ENCODE results near the gene SSH2. TPM values are rescaled to one million over a fixed set of nuclear protein-coding genes. Genes with fewer than 3 reads are reported as not detected.

The SSH2 gene
- total and polyA plus RNA-seq, 4 donors: 7.5 to 14.1 (median 11.2) TPM

GRCh38 chr17:29608986-29609385, 321.0 kb downstream of the SSH2 start (continued):
- TF ChIP-seq YY1 (IDR thresholded peaks at IDR 0.05) (no peak), FOXA1 (IDR thresholded peaks at IDR 0.05) (no peak)

GRCh38 chr17:29607557-29608195, 322.4 kb downstream of the SSH2 start:
- TF ChIP-seq YY1 (IDR thresholded peaks at IDR 0.05) (no peak), FOXA1 (IDR thresholded peaks at IDR 0.05) (no peak), HNF4A (conservative IDR thresholded peaks at IDR 0.05) (no peak), EGR1 (IDR thresholded peaks at IDR 0.05; ENCODE audit: low read depth in 2 of 2) (no peak), GABPA (IDR thresholded peaks at IDR 0.05 in 1 of 2, conservative IDR thresholded peaks at IDR 0.05 in 1 of 2) (no peak), SP1 (IDR thresholded peaks at IDR 0.05) (no peak), HNF4G (IDR thresholded peaks at IDR 0.05) (no peak), NR2F2 (IDR thresholded peaks at IDR 0.05) (no peak)
- TF ChIP-seq, protein P1, sequence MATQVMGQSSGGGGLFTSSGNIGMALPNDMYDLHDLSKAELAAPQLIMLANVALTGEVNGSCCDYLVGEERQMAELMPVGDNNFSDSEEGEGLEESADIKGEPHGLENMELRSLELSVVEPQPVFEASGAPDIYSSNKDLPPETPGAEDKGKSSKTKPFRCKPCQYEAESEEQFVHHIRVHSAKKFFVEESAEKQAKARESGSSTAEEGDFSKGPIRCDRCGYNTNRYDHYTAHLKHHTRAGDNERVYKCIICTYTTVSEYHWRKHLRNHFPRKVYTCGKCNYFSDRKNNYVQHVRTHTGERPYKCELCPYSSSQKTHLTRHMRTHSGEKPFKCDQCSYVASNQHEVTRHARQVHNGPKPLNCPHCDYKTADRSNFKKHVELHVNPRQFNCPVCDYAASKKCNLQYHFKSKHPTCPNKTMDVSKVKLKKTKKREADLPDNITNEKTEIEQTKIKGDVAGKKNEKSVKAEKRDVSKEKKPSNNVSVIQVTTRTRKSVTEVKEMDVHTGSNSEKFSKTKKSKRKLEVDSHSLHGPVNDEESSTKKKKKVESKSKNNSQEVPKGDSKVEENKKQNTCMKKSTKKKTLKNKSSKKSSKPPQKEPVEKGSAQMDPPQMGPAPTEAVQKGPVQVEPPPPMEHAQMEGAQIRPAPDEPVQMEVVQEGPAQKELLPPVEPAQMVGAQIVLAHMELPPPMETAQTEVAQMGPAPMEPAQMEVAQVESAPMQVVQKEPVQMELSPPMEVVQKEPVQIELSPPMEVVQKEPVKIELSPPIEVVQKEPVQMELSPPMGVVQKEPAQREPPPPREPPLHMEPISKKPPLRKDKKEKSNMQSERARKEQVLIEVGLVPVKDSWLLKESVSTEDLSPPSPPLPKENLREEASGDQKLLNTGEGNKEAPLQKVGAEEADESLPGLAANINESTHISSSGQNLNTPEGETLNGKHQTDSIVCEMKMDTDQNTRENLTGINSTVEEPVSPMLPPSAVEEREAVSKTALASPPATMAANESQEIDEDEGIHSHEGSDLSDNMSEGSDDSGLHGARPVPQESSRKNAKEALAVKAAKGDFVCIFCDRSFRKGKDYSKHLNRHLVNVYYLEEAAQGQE (IDR thresholded peaks at IDR 0.05): no peak
- Histone ChIP-seq H3K4me3 (ENCODE audit: low read depth in 1 of 3, low read length in 3 of 3) (no peak overlapping the region), H3K9me3 (ENCODE audit: control insufficient read depth in 4 of 4, low read length in 3 of 4) (no peaks in the 10 kb centered on the region), H3K9ac (ENCODE audit: low read depth in 1 of 2, low read length in 2 of 2) (no peak overlapping the region), H3K36me3 (ENCODE audit: control insufficient read depth in 4 of 4, insufficient read depth in 3 of 4, low read depth in 1 of 4, low read length in 3 of 4) (no peaks in the 10 kb centered on the region), H3K4me1 (ENCODE audit: control insufficient read depth in 4 of 4, insufficient read depth in 4 of 4, low read length in 3 of 4) (no peaks in the 10 kb centered on the region), H3K27me3 (ENCODE audit: control insufficient read depth in 4 of 4, insufficient read depth in 4 of 4, low read length in 3 of 4) (no peaks in the 10 kb centered on the region), H3K27ac (ENCODE audit: low read depth in 1 of 2, low read length in 2 of 2) (no peak overlapping the region)
- no peak for DNase-seq (ENCODE audit: low spot score)
- WGBS: 90% methylated on average over 29 of the region's 29 CpGs

DNA sequence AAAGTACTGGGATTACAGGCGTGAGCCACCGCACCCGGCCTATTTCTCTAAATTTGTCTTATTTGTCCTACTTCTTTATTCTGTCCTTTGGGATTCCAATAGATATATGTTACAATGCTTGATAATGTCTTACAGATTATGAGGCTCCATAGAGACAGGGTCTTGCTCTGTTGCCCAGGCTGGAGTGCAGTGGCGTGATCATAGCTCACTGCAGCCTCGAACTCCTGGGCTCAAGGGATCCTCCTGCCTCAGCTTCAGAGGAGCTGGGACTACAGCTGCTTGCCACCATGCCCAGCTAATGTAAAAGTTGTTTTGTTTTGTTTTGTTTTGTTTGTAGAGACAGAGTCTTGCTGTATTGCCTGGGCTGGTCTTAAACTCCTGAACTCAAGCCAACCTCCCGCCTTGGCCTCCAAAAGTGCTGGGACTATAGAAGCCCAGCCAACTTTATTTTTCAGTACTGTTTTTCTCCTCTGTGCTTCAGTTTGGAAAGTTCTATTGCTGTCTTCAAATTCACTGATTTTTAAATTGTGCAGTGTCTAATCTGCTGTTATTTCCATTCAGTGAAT, 326.8 kb downstream of the SSH2 start:
- H3K9ac ChIP-seq (ENCODE audit: low read depth in 1 of 2, low read length in 2 of 2): no peak overlapping the region
- 95% methylated on average over 6 of the region's 6 CpGs for WGBS
- H3K27ac ChIP-seq (ENCODE audit: low read depth in 1 of 2, low read length in 2 of 2): no peak overlapping the region
- H3K36me3 ChIP-seq (ENCODE audit: control insufficient read depth in 4 of 4, insufficient read depth in 3 of 4, low read depth in 1 of 4, low read length in 3 of 4): no peaks in the 10 kb centered on the region
- no peaks in the 10 kb centered on the region for H3K27me3 ChIP-seq (ENCODE audit: control insufficient read depth in 4 of 4, insufficient read depth in 4 of 4, low read length in 3 of 4)
- no peak overlapping the region for H3K4me3 ChIP-seq (ENCODE audit: low read depth in 1 of 3, low read length in 3 of 3)
- H3K9me3 ChIP-seq (ENCODE audit: control insufficient read depth in 4 of 4, low read length in 3 of 4): no peaks in the 10 kb centered on the region
- DNase-seq (ENCODE audit: low spot score): no peak
- TF ChIP-seq JUND (IDR thresholded peaks at IDR 0.05): no peak
- no peak for TF ChIP-seq SP1 (IDR thresholded peaks at IDR 0.05)
- TF ChIP-seq EGR1 (IDR thresholded peaks at IDR 0.05; ENCODE audit: low read depth in 2 of 2): no peak
- TF ChIP-seq NR2F2 (IDR thresholded peaks at IDR 0.05): no peak
- TF ChIP-seq HNF4A (conservative IDR thresholded peaks at IDR 0.05): no peak
- TF ChIP-seq FOXA2 (IDR thresholded peaks at IDR 0.05): no peak
- TF ChIP-seq FOXA1 (IDR thresholded peaks at IDR 0.05): no peak
- no peak for TF ChIP-seq GABPA (IDR thresholded peaks at IDR 0.05 in 1 of 2, conservative IDR thresholded peaks at IDR 0.05 in 1 of 2)
- TF ChIP-seq CTCF (IDR thresholded peaks at IDR 0.05; ENCODE audit: low read depth, low read length, missing input control): no peak
- no peak for TF ChIP-seq MAX (IDR thresholded peaks at IDR 0.05)
- TF ChIP-seq HNF4G (IDR thresholded peaks at IDR 0.05): no peak
- TF ChIP-seq, protein P2, sequence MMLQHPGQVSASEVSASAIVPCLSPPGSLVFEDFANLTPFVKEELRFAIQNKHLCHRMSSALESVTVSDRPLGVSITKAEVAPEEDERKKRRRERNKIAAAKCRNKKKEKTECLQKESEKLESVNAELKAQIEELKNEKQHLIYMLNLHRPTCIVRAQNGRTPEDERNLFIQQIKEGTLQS (IDR thresholded peaks at IDR 0.05): no peak
- no peak for TF ChIP-seq RAD21 (IDR thresholded peaks at IDR 0.05)
- no peak for TF ChIP-seq YY1 (IDR thresholded peaks at IDR 0.05)
- no peak for TF ChIP-seq RXRA (IDR thresholded peaks at IDR 0.05)
- TF ChIP-seq, protein P1 (IDR thresholded peaks at IDR 0.05): no peak
- TF ChIP-seq, protein P3, sequence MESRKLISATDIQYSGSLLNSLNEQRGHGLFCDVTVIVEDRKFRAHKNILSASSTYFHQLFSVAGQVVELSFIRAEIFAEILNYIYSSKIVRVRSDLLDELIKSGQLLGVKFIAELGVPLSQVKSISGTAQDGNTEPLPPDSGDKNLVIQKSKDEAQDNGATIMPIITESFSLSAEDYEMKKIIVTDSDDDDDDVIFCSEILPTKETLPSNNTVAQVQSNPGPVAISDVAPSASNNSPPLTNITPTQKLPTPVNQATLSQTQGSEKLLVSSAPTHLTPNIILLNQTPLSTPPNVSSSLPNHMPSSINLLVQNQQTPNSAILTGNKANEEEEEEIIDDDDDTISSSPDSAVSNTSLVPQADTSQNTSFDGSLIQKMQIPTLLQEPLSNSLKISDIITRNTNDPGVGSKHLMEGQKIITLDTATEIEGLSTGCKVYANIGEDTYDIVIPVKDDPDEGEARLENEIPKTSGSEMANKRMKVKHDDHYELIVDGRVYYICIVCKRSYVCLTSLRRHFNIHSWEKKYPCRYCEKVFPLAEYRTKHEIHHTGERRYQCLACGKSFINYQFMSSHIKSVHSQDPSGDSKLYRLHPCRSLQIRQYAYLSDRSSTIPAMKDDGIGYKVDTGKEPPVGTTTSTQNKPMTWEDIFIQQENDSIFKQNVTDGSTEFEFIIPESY (IDR thresholded peaks at IDR 0.05): no peak
- H3K4me1 ChIP-seq (ENCODE audit: control insufficient read depth in 4 of 4, insufficient read depth in 4 of 4, low read length in 3 of 4): no peaks in the 10 kb centered on the region
